Prostate gland (tissue), 2 donors: ENCODE data around the gene POU6F2. TPM values are rescaled to one million over a fixed set of nuclear protein-coding genes. Genes with fewer than 3 reads are reported as not detected.

Experiments
- DNase-seq: peaks from one replicate; pipeline ENCODE4 v3.0.0-alpha.2; 2019; ENCODE audit warnings: low spot score
- H3K27ac ChIP-seq, 2 donors: fragments of 200-600 bp; sonication (generic); 2 replicates each; pipeline ENCODE4 v1.5.1; 2017 to 2019
- H3K27me3 ChIP-seq: fragments of 200-600 bp; sonication (generic); replicated peaks from 2 replicates; pipeline ENCODE4 v1.5.1; 2019; ENCODE audit not compliant: insufficient read depth
- H3K36me3 ChIP-seq, 2 donors: fragments of 200-600 bp; sonication (generic); 1 replicate in 1 of 2; 2 replicates in 1 of 2; pipeline versions ENCODE4 v1.5.1 to v1.8.1; 2017 to 2019
- H3K4me1 ChIP-seq: fragments of 200-600 bp; sonication (generic); replicated peaks from 2 replicates; pipeline ENCODE4 v1.5.1; 2019
- H3K4me3 ChIP-seq, 2 donors: fragments of 200-600 bp; sonication (generic); 2 replicates each; pipeline ENCODE4 v1.5.1; 2017 to 2019
- H3K9me3 ChIP-seq: fragments of 200-600 bp; sonication (generic); 2 replicates; pipeline ENCODE4 v1.5.1; 2017
- CTCF ChIP-seq, 4 experiments: fragments of 200-600 bp in 2 of 4; fragments of 450-650 bp in 2 of 4; sonication (generic) in 2 of 4; IDR thresholded peaks; 1 replicate in 3 of 4; 2 replicates in 1 of 4; pipeline ENCODE4 v1.5.1; 2016 to 2019; ENCODE audit warnings: antibody characterized with exemption in 4 of 4, mild to moderate bottlenecking in 2 of 4, moderate library complexity in 2 of 4
- POLR2A ChIP-seq: fragments of 450-650 bp; IDR thresholded peaks from one replicate; pipeline ENCODE4 v1.6.1; 2016; ENCODE audit warnings: antibody characterized with exemption, mild to moderate bottlenecking
- POLR2AphosphoS5 ChIP-seq: sonication (generic); formaldehyde crosslinking; IDR thresholded peaks from one replicate; pipeline ENCODE4 v1.6.1; 2017; ENCODE audit warnings: antibody characterized with exemption
- WGBS: methylation state at CpG from one replicate; pipeline ENCODE4 v1.1.5; 2018; 5-methylcytosine and 5-hydroxymethylcytosine counted together
- intact Hi-C: fragments of 100-400 bp; cut with DNase I; formaldehyde crosslinking; loops from one replicate; pipeline ENCODE4 v1.14.2; 2022
- total RNA-seq, 2 donors: library from RNA; depleted of rRNA; stranded (reverse); fragments of >200 nt; gene quantifications; one replicate each; pipeline ENCODE4 v1.1.0, GENCODE V29; 2016

The POU6F2 gene
- total RNA-seq, 2 donors from 2014 or later = 2.4 TPM; not detected in 1

GRCh38 chr7:39453743-39454355 lies 476.1 kb downstream of the POU6F2 start:
- Histone ChIP-seq H3K27me3 (peaks cover 3% of the 10 kb centered on the region), H3K36me3 (no peaks in the 10 kb centered on the region), H3K9me3 (no peaks in the 10 kb centered on the region), H3K4me3 (no peak overlapping the region), H3K4me1 (no peaks in the 10 kb centered on the region), H3K27ac (no peak overlapping the region)
- DNase-seq = no peak
- TF ChIP-seq CTCF (IDR thresholded peaks at IDR 0.05) (peak in 1 of 4 experiments; percentile 22), POLR2AphosphoS5 (no peak)
- intact Hi-C loops = no loop called here
- WGBS = 46% methylated on average over 5 of the region's 5 CpGs

- intact Hi-C loops = no loop called here
- H3K36me3 ChIP-seq = no peaks in the 10 kb centered on the region
- DNase-seq = no peak
- TF ChIP-seq CTCF (IDR thresholded peaks at IDR 0.05) (no peak), POLR2AphosphoS5 (no peak), POLR2A (no peak)
- H3K4me3 ChIP-seq = no peak overlapping the region
- H3K9me3 ChIP-seq = no peaks in the 10 kb centered on the region
- 42% methylated on average over 15 of the region's 15 CpGs for WGBS
- no peaks in the 10 kb centered on the region for H3K4me1 ChIP-seq
- no peak overlapping the region for H3K27ac ChIP-seq
- no peaks in the 10 kb centered on the region for H3K27me3 ChIP-seq
Observed at GRCh38 chr7:39458061-39458745, 480.5 kb downstream of the POU6F2 start.

- H3K36me3 ChIP-seq = no peaks in the 10 kb centered on the region
- WGBS = 80% methylated on average over 6 of the region's 6 CpGs
- H3K27me3 ChIP-seq = no peaks in the 10 kb centered on the region
- H3K27ac ChIP-seq = no peak overlapping the region
- H3K4me3 ChIP-seq = no peak overlapping the region
- H3K9me3 ChIP-seq = no peaks in the 10 kb centered on the region
- no peak for TF ChIP-seq POLR2AphosphoS5
- no peak for TF ChIP-seq POLR2A
- TF ChIP-seq CTCF (IDR thresholded peaks at IDR 0.05) = no peak
- no peaks in the 10 kb centered on the region for H3K4me1 ChIP-seq
- intact Hi-C loops = loop anchor here (5.0 kb wide), 1 partner anchor 662 kb away; no protein-coding TSS in a partner anchor
- DNase-seq = no peak
Observed at GRCh38 chr7:39459636-39460035, 481.9 kb downstream of the POU6F2 start.

- Histone ChIP-seq H3K4me1 (no peaks in the 10 kb centered on the region), H3K27ac (no peak overlapping the region), H3K9me3 (no peaks in the 10 kb centered on the region), H3K27me3 (no peaks in the 10 kb centered on the region), H3K36me3 (no peaks in the 10 kb centered on the region), H3K4me3 (no peak overlapping the region)
- intact Hi-C loops = loop anchor here (5.0 kb wide), 1 partner anchor 663 kb away; no protein-coding TSS in a partner anchor
- TF ChIP-seq POLR2AphosphoS5 (no peak), CTCF (IDR thresholded peaks at IDR 0.05) (no peak), POLR2A (no peak)
- WGBS = 90% methylated on average over 20 of the region's 20 CpGs
- DNase-seq = no peak
Observed at GRCh38 chr7:39460486-39460885, 482.8 kb downstream of the POU6F2 start.
